NK-92 (cell line): ENCODE results near the gene PLOD2.

Experiments
- DNase-seq: peaks from one replicate; lab custom pipeline; 2025; ENCODE audit not compliant: unreplicated experiment; lab: John Stamatoyannopoulos, UW

PLOD2 gene

DNA sequence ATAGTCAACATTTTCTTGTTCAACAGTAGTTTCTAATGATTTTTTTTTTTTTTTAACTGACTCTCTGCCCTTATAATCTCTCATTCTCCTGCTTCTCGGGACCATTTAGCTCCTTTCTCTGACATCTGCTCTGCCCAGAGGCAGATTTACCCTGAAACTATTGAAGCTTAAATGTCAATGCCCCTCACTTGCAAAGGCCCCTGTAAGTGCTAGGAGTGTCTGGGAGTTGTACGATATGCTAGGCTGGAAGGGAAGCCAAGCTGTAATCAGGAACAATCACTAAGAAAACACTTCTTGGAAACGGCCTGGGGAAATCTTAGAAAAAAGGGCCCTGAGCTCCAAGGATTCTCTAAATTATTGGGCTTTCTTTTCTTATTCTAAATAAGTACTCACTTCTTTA is 5.8 kb upstream of the PLOD2 start:
- no peak for DNase-seq

GRCh38 chr3:146166415-146166821 is 5.4 kb upstream of the PLOD2 start:
- DNase-seq = no peak

- DNase-seq = no peak
Observed at GRCh38 chr3:146165877-146166276, 4.9 kb upstream of the PLOD2 start.

- DNase-seq = no peak
Observed at GRCh38 chr3:146164971-146165769, 4.2 kb upstream of the PLOD2 start.

DNA sequence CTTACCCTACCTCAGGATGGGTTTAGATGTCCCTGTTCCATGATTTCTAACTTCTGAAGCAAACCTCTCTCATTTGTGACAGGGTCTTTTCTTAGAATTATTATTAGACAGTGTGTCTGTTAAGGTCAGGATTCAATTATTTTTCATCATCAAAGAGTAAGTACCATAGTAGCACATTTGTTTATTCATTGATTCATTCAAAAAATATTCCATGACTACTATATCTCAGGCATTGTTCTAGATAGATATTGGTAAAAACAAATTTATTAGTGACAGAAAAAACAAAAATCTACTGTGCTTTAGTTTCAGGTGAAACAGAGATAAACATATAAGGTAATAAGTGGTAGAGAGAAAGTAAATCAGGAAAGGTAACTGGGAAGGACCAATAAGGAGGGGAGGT is 3.5 kb upstream of the PLOD2 start:
- no peak for DNase-seq

- DNase-seq = no peak
Observed at GRCh38 chr3:146164071-146164470, 3.1 kb upstream of the PLOD2 start.

GRCh38 chr3:146163584-146163983 is 2.6 kb upstream of the PLOD2 start:
- DNase-seq = no peak

- no peak for DNase-seq
Observed at GRCh38 chr3:146162561-146162960, 1.6 kb upstream of the PLOD2 start.

- DNase-seq = no peak
Observed at GRCh38 chr3:146161663-146162002, 649 bp upstream of the PLOD2 start.

GRCh38 chr3:146160321-146160963 is 542 bp downstream of the PLOD2 start:
- no peak for DNase-seq

- no peak for DNase-seq
Observed at GRCh38 chr3:146159616-146160320, 1.2 kb downstream of the PLOD2 start.

GRCh38 chr3:146159037-146159436 is 1.9 kb downstream of the PLOD2 start:
- no peak for DNase-seq

DNA sequence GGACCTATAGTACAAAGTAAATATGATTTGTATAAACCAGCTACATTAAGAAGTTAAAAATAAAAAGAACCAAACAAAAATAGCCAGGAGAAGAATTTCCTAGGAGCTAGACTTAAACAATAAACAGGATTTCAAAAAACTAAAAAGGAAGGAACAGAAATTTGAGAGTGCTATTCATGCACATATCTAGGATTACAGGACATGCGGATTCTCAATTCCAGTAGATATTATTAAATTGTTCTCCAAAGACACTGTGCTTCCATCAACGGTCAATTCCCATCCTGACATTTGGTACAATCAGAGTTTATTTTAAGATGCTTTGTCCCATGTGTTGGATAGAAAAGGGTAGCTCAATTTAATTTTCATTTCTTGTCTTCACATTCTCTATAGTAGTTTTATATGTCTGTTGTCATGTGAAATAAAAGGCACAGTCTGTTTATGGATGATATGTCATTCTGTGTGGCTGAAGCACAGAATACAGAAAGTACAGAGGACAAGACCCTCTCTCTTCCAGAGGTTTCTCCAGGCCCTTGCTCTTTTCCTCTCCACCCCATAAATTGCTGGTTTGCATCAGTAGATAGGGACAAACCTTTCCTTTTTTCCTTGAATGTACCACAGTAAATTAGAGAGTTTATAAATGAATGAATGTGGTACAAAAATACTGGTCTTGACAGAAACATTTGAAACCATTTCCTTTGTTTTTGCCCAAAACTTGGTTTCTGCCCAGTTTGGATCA is 3.5 kb downstream of the PLOD2 start:
- DNase-seq = no peak

DNA sequence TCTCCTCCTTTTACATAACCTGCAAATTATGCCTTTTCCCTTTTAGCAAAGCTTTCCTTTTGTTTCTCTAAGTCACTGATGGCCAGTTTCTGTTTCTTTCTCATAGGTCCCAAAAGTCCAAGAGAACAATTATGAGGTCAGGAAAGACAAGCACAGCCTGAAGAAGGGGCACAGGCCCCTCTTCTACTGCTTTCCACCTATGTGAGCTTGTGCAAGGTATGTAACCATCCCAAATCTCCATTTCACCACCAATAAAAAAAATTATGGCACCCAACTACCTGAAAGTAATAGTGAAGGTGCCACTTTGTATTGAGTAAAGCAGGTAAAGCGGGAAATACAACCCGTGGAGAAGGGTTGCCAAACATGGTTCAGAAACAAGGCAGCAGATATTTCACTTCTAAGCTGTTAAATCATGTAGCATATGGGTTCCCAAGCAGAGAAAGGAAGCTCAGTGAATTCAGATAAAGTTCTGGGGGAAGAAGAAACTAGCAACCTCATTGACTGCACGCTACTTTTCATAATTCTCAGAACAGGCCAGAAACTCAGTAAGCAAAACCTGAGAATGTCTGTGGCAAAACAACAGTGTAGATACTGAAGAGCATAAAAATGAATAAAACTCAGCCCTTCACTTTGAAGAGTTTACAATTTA is 4.2 kb downstream of the PLOD2 start:
- no peak for DNase-seq

DNA sequence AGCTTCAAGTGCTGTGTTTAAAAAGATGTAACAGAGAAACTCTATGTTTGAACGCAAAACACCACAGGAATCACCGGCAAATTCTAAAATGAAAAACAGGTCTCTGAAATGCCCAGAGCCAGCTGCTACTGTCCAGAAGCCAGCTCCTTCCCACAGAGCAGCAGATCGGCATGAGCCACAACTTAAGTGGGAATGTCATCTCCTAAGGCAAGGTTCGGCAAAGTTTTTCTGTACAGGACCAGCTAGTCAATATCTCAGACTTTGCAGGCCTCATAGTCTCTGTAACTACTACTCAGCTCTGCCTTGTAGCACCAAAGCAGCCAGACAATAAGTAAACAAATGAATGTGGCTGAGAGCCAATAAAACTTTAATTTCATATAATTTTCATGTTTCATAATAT is 4.9 kb downstream of the PLOD2 start:
- DNase-seq = no peak

DNA sequence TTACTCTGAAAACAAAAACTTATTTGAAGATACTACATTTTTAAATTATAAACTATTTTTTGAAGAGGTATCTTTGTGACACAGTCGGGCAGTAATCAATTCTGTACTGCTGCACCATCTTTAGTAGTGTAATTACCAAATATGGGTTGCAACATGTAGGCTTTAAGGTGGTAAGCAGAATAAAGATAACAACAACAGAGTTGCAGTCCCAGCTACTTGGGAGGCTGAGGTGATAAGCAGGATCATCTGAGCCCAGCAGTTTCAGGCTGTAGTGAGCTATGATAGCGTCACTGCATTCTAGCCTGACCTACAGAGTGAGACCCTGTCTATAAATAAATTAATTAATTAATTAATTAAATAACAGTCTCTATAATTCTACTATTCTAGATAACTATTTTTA is 6.0 kb downstream of the PLOD2 start:
- DNase-seq = no peak

DNA sequence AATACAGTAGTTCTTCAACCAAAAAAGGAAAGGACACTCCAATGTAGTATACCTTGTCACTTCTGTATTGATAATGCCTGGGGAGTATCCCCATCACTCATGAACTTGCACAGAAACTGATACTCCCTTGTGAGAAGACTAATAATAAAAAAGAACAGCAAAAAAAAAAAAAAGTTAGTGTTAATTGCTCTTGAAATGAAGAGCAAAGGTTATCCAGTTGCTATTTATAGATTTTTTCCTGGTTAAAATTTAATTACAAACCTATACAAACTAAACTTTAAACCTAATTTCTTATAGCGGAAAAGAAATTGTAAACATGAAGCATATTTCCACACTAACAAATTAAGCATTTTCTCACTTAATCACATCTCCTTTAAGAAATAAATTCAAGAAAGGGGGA is 6.7 kb downstream of the PLOD2 start:
- no peak for DNase-seq

DNA sequence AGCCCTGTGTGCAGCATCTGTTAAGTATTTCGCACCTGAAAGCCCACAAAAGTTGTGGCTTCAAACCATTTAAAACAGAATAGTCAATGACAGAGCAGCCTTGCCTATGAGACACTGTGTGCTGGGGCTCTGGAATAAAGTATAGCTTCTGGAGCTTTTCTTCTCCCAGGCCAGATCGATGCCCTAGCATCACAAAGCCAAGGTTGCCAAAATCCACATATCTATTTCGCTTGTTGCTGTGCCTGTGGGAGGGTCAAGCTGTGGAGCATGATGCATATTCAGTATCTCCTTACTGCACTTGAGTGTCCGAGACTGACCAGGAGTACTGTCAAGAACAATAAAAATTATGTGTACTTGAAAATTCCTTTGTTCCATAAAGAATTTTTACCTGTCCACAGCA is 7.6 kb downstream of the PLOD2 start:
- DNase-seq = no peak

- no peak for DNase-seq
Observed at GRCh38 chr3:146152834-146153233, 8.2 kb downstream of the PLOD2 start.

GRCh38 chr3:146148468-146148931 is 12.5 kb downstream of the PLOD2 start:
- DNase-seq = no peak

DNA sequence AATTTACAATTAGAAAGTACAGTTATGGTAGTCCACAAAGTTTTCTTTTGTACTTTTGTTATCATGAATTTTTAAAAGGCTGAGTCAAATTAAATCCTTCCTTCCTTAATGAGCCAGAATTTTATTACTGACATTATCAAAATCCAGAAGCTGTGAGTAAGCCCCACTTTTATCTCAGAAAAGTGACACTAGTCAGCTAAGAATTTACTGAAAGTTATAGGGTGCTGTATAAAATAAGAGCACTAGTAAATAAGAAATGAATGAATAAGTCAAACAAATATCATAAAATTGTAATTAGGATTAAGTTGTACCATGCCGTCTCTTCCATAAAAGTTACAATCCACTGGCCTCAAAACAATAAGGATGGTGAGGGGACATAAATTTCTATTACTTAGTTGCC is 15.3 kb downstream of the PLOD2 start:
- no peak for DNase-seq
